ENCODE measurements around the gene CSF2RB. TPM values are rescaled to one million over a fixed set of nuclear protein-coding genes. Genes with fewer than 3 reads are reported as not detected.

Gene CSF2RB
- total RNA-seq, 6 experiments from 2014 or later, result 0.88 to 4.7 (median 2.4) TPM

DNA sequence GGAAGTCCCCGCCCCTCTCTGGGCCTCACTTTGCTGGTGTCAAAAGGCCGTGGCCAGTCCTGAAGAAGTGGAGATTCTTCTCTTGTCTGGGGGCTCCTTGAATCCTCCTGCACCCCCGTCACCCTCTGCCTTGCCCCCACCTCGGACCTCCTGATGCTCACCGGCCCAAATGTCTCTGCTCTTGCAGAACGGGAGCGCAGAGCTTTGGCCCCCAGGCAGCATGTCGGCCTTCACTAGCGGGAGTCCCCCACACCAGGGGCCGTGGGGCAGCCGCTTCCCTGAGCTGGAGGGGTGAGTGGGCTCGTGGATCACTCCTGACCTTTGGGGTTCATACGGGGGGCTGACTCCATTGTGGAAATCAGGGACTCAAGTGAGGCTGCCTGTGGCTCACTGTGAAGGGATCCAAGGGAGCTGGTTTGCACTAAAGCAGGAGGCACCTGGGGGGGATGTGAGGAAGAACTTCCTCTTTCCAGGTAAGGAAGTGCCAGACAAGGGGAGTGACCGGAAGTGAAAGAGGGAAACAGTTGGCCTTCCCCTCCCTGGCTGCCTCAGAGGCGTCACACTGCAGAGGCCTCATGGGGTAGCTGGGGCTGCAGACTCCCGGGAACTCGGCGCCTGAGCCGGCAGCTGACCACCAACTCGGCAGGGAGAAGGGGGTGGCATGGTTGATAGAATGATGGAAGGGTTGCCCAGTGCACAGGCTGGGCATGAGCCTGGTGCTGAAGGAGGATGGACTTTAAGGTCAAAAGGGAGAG is 23.1 kb downstream of the CSF2RB start:
- WGBS (ENCODE audit: insufficient coverage, low coverage, low lambda C conversion rate, missing lambda C conversion rate), result 35% methylated on average over 2 of the region's 20 CpGs
- Histone ChIP-seq H3K9me3 (no peaks in the 10 kb centered on the region), H3K4me1 (no peaks in the 10 kb centered on the region), H3K27me3 (no peaks in the 10 kb centered on the region), H3K36me3 (no peaks in the 10 kb centered on the region), H3K4me3 (no peak overlapping the region), H3K27ac (no peak overlapping the region)
- ATAC-seq, result peak; percentile 44 to 63 (median 48)
- peak in 1 of 3 donors; percentile 52 for DNase-seq
- intact Hi-C loops (cut with DNase I), result no loop called here
- no peak for TF ChIP-seq POLR2A (IDR thresholded peaks at IDR 0.05)
- TF ChIP-seq, protein P1, sequence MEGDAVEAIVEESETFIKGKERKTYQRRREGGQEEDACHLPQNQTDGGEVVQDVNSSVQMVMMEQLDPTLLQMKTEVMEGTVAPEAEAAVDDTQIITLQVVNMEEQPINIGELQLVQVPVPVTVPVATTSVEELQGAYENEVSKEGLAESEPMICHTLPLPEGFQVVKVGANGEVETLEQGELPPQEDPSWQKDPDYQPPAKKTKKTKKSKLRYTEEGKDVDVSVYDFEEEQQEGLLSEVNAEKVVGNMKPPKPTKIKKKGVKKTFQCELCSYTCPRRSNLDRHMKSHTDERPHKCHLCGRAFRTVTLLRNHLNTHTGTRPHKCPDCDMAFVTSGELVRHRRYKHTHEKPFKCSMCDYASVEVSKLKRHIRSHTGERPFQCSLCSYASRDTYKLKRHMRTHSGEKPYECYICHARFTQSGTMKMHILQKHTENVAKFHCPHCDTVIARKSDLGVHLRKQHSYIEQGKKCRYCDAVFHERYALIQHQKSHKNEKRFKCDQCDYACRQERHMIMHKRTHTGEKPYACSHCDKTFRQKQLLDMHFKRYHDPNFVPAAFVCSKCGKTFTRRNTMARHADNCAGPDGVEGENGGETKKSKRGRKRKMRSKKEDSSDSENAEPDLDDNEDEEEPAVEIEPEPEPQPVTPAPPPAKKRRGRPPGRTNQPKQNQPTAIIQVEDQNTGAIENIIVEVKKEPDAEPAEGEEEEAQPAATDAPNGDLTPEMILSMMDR (IDR thresholded peaks at IDR 0.05), result no peak

DNA sequence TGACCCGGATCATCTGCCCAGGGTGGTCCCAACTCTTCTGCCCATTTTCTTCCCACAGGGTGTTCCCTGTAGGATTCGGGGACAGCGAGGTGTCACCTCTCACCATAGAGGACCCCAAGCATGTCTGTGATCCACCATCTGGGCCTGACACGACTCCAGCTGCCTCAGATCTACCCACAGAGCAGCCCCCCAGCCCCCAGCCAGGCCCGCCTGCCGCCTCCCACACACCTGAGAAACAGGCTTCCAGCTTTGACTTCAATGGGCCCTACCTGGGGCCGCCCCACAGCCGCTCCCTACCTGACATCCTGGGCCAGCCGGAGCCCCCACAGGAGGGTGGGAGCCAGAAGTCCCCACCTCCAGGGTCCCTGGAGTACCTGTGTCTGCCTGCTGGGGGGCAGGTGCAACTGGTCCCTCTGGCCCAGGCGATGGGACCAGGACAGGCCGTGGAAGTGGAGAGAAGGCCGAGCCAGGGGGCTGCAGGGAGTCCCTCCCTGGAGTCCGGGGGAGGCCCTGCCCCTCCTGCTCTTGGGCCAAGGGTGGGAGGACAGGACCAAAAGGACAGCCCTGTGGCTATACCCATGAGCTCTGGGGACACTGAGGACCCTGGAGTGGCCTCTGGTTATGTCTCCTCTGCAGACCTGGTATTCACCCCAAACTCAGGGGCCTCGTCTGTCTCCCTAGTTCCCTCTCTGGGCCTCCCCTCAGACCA is 24.0 kb downstream of the CSF2RB start:
- Histone ChIP-seq H3K27ac (no peak overlapping the region), H3K9me3 (no peaks in the 10 kb centered on the region), H3K4me3 (no peak overlapping the region), H3K27me3 (no peaks in the 10 kb centered on the region), H3K36me3 (no peaks in the 10 kb centered on the region), H3K4me1 (no peaks in the 10 kb centered on the region)
- TF ChIP-seq POLR2A (IDR thresholded peaks at IDR 0.05), result no peak
- TF ChIP-seq, protein P1 (IDR thresholded peaks at IDR 0.05), result no peak
- ATAC-seq (no peak), DNase-seq (peak in 1 of 3 donors; percentile 35)
- WGBS (ENCODE audit: insufficient coverage, low coverage, low lambda C conversion rate, missing lambda C conversion rate), result 85% methylated on average over 4 of the region's 14 CpGs
- intact Hi-C loops (cut with DNase I), result no loop called here

DNA sequence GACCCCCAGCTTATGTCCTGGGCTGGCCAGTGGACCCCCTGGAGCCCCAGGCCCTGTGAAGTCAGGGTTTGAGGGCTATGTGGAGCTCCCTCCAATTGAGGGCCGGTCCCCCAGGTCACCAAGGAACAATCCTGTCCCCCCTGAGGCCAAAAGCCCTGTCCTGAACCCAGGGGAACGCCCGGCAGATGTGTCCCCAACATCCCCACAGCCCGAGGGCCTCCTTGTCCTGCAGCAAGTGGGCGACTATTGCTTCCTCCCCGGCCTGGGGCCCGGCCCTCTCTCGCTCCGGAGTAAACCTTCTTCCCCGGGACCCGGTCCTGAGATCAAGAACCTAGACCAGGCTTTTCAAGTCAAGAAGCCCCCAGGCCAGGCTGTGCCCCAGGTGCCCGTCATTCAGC is 24.6 kb downstream of the CSF2RB start:
- no peaks in the 10 kb centered on the region for H3K36me3 ChIP-seq
- no peak overlapping the region for H3K4me3 ChIP-seq
- H3K27me3 ChIP-seq, result no peaks in the 10 kb centered on the region
- intact Hi-C loops (cut with DNase I), result no loop called here
- 62% methylated on average over 4 of the region's 12 CpGs for WGBS (ENCODE audit: insufficient coverage, low coverage, low lambda C conversion rate, missing lambda C conversion rate)
- DNase-seq (peak in 1 of 3 donors; percentile 46), ATAC-seq (no peak)
- no peaks in the 10 kb centered on the region for H3K4me1 ChIP-seq
- TF ChIP-seq, protein P1 (IDR thresholded peaks at IDR 0.05), result no peak
- TF ChIP-seq POLR2A (IDR thresholded peaks at IDR 0.05), result no peak
- H3K9me3 ChIP-seq, result no peaks in the 10 kb centered on the region
- H3K27ac ChIP-seq, result no peak overlapping the region

DNA sequence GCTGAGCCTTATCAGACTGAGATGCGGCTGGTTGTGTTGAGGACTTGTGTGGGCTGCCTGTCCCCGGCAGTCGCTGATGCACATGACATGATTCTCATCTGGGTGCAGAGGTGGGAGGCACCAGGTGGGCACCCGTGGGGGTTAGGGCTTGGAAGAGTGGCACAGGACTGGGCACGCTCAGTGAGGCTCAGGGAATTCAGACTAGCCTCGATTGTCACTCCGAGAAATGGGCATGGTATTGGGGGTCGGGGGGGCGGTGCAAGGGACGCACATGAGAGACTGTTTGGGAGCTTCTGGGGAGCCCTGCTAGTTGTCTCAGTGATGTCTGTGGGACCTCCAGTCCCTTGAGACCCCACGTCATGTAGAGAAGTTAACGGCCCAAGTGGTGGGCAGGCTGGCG is 25.5 kb downstream of the CSF2RB start:
- H3K27me3 ChIP-seq, result no peaks in the 10 kb centered on the region
- DNase-seq, result no peak
- TF ChIP-seq, protein P1 (IDR thresholded peaks at IDR 0.05), result no peak
- no peak for TF ChIP-seq POLR2A (IDR thresholded peaks at IDR 0.05)
- 78% methylated on average over 9 of the region's 13 CpGs for WGBS (ENCODE audit: insufficient coverage, low coverage, low lambda C conversion rate, missing lambda C conversion rate)
- no peaks in the 10 kb centered on the region for H3K36me3 ChIP-seq
- H3K4me1 ChIP-seq, result no peaks in the 10 kb centered on the region
- H3K4me3 ChIP-seq, result no peak overlapping the region
- intact Hi-C loops (cut with DNase I), result no loop called here
- no peaks in the 10 kb centered on the region for H3K9me3 ChIP-seq
- ATAC-seq, result no peak
- H3K27ac ChIP-seq, result no peak overlapping the region

Measured in right lobe of liver (tissue), 6 donors.